Astrocyte (in vitro differentiated cells and primary cell): Measurements from ENCODE around the gene SLC16A7. TPM values are rescaled to one million over a fixed set of nuclear protein-coding genes. Genes with fewer than 3 reads are reported as not detected.

Experiments used
- DNase-seq: peaks from one replicate; pipeline ENCODE4 v3.0.0-alpha.2; 2010; ENCODE audit warnings: low read depth
- FAIRE-seq: peaks from 2 replicates; lab custom pipeline; 2011; peaks lifted over from hg19 to GRCh38; lab: Jason Lieb, UNC
- H2AFZ ChIP-seq: 2 replicates; pipeline ENCODE4 v1.6.0; 2012; ENCODE audit warnings: low read depth, low read length, inconsistent platforms
- H3K27ac ChIP-seq: 2 replicates; pipeline ENCODE4 v1.5.1; 2011; ENCODE audit warnings: low read depth, low read length, inconsistent platforms
- H3K27me3 ChIP-seq: 2 replicates; pipeline ENCODE4 v1.6.0; 2011; ENCODE audit warnings: low read length, inconsistent platforms; ENCODE audit not compliant: insufficient read depth
- H3K36me3 ChIP-seq: 2 replicates; pipeline ENCODE4 v1.5.1; 2011; ENCODE audit warnings: low read length, inconsistent platforms; ENCODE audit not compliant: insufficient read depth
- H3K4me1 ChIP-seq: 2 replicates; pipeline ENCODE4 v1.5.1; 2011; ENCODE audit warnings: low read length, inconsistent platforms; ENCODE audit not compliant: insufficient read depth
- H3K4me2 ChIP-seq: 2 replicates; pipeline ENCODE4 v1.6.0; 2012; ENCODE audit warnings: low read length, inconsistent platforms
- H3K4me3 ChIP-seq: 2 replicates; pipeline ENCODE4 v1.5.1; 2011; ENCODE audit warnings: low read depth, mild to moderate bottlenecking, low read length, inconsistent platforms; ENCODE audit not compliant: insufficient read depth
- H3K79me2 ChIP-seq: 2 replicates; pipeline ENCODE4 v1.6.0; 2012; ENCODE audit warnings: mild to moderate bottlenecking, low read length, inconsistent platforms; ENCODE audit not compliant: insufficient read depth
- H3K9ac ChIP-seq: 2 replicates; pipeline ENCODE4 v1.6.0; 2012; ENCODE audit warnings: mild to moderate bottlenecking, low read length, inconsistent platforms
- H3K9me3 ChIP-seq: 2 replicates; pipeline ENCODE4 v1.5.1; 2012; ENCODE audit warnings: low read depth, mild to moderate bottlenecking, low read length, inconsistent platforms; ENCODE audit not compliant: insufficient read depth
- H4K20me1 ChIP-seq: 2 replicates; pipeline ENCODE4 v1.6.0; 2012; ENCODE audit warnings: low read length, inconsistent platforms; ENCODE audit not compliant: insufficient read depth
- H3K27ac Mint-ChIP-seq: one replicate; pipeline ENCODE4 v1.8.0; 2021; ENCODE audit warnings: mild to moderate bottlenecking, mixed read lengths; ENCODE audit not compliant: unreplicated experiment
- H3K27me3 Mint-ChIP-seq: one replicate; pipeline ENCODE4 v1.8.0; 2021; ENCODE audit warnings: low read depth, mixed read lengths; ENCODE audit not compliant: unreplicated experiment
- H3K36me3 Mint-ChIP-seq: one replicate; pipeline ENCODE4 v1.8.0; 2021; ENCODE audit warnings: low read depth, mixed read lengths; ENCODE audit not compliant: unreplicated experiment
- H3K4me1 Mint-ChIP-seq: one replicate; pipeline ENCODE4 v1.8.0; 2021; ENCODE audit warnings: low read depth, mixed read lengths; ENCODE audit not compliant: unreplicated experiment
- H3K4me3 Mint-ChIP-seq: one replicate; pipeline ENCODE4 v1.8.0; 2021; ENCODE audit warnings: mild to moderate bottlenecking, moderate library complexity, mixed read lengths; ENCODE audit not compliant: unreplicated experiment
- H3K9me3 Mint-ChIP-seq: one replicate; pipeline ENCODE4 v1.8.0; 2021; ENCODE audit warnings: mild to moderate bottlenecking, mixed read lengths; ENCODE audit not compliant: unreplicated experiment
- CTCF ChIP-seq: IDR thresholded peaks from 2 replicates; pipeline ENCODE4 v1.5.1; 2011; ENCODE audit warnings: low read depth, mild to moderate bottlenecking, inconsistent platforms, low read length, moderate library complexity; ENCODE audit not compliant: insufficient read depth
- EZH2 ChIP-seq: IDR thresholded peaks from 2 replicates; pipeline ENCODE4 v1.6.1; 2012; ENCODE audit warnings: mild to moderate bottlenecking, low read length, inconsistent platforms; ENCODE audit not compliant: insufficient read depth
- total RNA-seq: library from RNA; stranded (reverse); gene quantifications from 2 replicates; pipeline ENCODE4 v1.2.1, GENCODE V29; 2021

Gene SLC16A7
- total RNA-seq, 1 donor from 2014 or later = 4.5 TPM

GRCh38 chr12:59575826-59576225, 20.0 kb upstream of the SLC16A7 start:
- no peak overlapping the region for H3K27ac Mint-ChIP-seq
- no peaks in the 10 kb centered on the region for H3K36me3 Mint-ChIP-seq
- H3K9me3 ChIP-seq = no peaks in the 10 kb centered on the region
- DNase-seq (no peak), FAIRE-seq (no peak)
- H4K20me1 ChIP-seq = no peaks in the 10 kb centered on the region
- H3K9me3 Mint-ChIP-seq = no peaks in the 10 kb centered on the region
- no peak overlapping the region for H3K9ac ChIP-seq
- peaks cover 4% of the 10 kb centered on the region for H3K4me1 Mint-ChIP-seq
- no peaks in the 10 kb centered on the region for H3K79me2 ChIP-seq
- H3K4me2 ChIP-seq = no peak overlapping the region
- no peak for TF ChIP-seq CTCF
- no peak for TF ChIP-seq EZH2
- no peak overlapping the region for H2AFZ ChIP-seq
- no peak overlapping the region for H3K4me3 Mint-ChIP-seq
- H3K4me1 ChIP-seq = no peaks in the 10 kb centered on the region
- H3K4me3 ChIP-seq = no peak overlapping the region
- no peak overlapping the region for H3K27ac ChIP-seq
- H3K27me3 ChIP-seq = no peaks in the 10 kb centered on the region
- no peaks in the 10 kb centered on the region for H3K36me3 ChIP-seq
- H3K27me3 Mint-ChIP-seq = peaks cover 3% of the 10 kb centered on the region

- Histone ChIP-seq H3K4me1 (no peaks in the 10 kb centered on the region), H4K20me1 (no peaks in the 10 kb centered on the region), H3K79me2 (no peaks in the 10 kb centered on the region), H3K36me3 (no peaks in the 10 kb centered on the region), H3K9ac (no peak overlapping the region), H3K9me3 (no peaks in the 10 kb centered on the region), H3K4me2 (no peak overlapping the region), H3K4me3 (no peak overlapping the region), H2AFZ (no peak overlapping the region), H3K27me3 (no peaks in the 10 kb centered on the region), H3K27ac (no peak overlapping the region)
- Mint-ChIP-seq H3K9me3 (no peaks in the 10 kb centered on the region), H3K36me3 (no peaks in the 10 kb centered on the region), H3K4me1 (peaks cover 4% of the 10 kb centered on the region), H3K27ac (no peak overlapping the region), H3K27me3 (peaks cover 3% of the 10 kb centered on the region), H3K4me3 (no peak overlapping the region)
- no peak for FAIRE-seq
- TF ChIP-seq EZH2 = no peak
- TF ChIP-seq CTCF = no peak
- DNase-seq = no peak
Measured at GRCh38 chr12:59578254-59578653, 17.6 kb upstream of the SLC16A7 start.

GRCh38 chr12:59579631-59580030, 16.2 kb upstream of the SLC16A7 start:
- Histone ChIP-seq H3K4me1 (no peaks in the 10 kb centered on the region), H3K79me2 (no peaks in the 10 kb centered on the region), H3K4me2 (no peak overlapping the region), H4K20me1 (no peaks in the 10 kb centered on the region), H3K27ac (no peak overlapping the region), H3K9me3 (no peaks in the 10 kb centered on the region), H3K9ac (no peak overlapping the region), H3K27me3 (no peaks in the 10 kb centered on the region), H2AFZ (no peak overlapping the region), H3K36me3 (no peaks in the 10 kb centered on the region), H3K4me3 (no peak overlapping the region)
- Mint-ChIP-seq H3K27me3 (peaks cover 3% of the 10 kb centered on the region), H3K4me3 (no peak overlapping the region), H3K9me3 (no peaks in the 10 kb centered on the region), H3K4me1 (peaks cover 4% of the 10 kb centered on the region), H3K36me3 (no peaks in the 10 kb centered on the region), H3K27ac (no peak overlapping the region)
- TF ChIP-seq EZH2 (no peak), CTCF (no peak)
- no peak for DNase-seq
- FAIRE-seq = no peak
